ENCODE measurements around the gene CYBA. TPM values are rescaled to one million over a fixed set of nuclear protein-coding genes. Genes with fewer than 3 reads are reported as not detected.
A peak's percentile ranks its signal among the peaks of the same experiment; 100 is the strongest.

The CYBA gene
- total and polyA plus RNA-seq, 9 of the 15 experiments (the other 6 are each of a cell fraction or from before 2014, with no cell fraction given) = 0.34 to 683 (median 93.0) TPM

DNA sequence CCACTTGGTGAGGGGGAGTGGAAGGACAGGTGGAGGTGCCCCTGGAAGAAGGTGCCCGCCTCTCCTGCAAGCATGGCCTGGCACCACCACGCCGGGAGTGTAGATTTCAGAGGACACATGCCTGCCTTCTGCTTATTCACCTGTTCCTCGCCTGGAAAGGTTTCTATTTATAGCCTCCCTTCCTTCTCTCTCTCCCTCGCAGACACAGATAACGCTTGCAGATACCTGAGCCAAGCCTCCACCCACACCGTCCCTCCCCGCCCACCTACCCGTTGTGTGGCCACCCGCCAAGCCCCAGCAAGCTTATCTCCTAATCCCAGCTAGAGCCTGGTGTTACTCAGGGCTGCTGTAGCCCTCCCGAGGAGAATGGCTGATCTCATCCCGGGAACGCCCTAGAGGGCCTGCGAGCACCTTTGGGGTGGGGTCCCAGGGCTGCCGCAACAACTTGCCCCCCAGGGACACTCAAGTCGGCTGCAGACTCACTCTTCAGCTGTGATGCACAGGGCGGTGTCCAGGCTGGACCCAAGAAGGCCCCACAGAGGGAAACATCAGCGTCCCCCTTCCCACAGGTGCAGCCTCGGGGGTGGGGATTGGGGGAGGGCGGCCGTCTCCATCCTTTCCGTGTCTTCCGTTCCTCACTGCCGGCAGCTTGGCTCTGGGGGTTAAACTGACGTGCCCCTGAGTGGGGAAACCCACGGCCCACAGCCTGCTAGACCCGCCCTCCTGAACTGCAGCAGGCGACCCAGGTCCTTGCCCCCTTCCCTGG is 37.3 kb upstream of the CYBA start (continued):
- no peak for TF ChIP-seq ZNF696 (CRISPR knock-in tag; conservative IDR thresholded peaks at IDR 0.05)
- TF ChIP-seq, protein P1, sequence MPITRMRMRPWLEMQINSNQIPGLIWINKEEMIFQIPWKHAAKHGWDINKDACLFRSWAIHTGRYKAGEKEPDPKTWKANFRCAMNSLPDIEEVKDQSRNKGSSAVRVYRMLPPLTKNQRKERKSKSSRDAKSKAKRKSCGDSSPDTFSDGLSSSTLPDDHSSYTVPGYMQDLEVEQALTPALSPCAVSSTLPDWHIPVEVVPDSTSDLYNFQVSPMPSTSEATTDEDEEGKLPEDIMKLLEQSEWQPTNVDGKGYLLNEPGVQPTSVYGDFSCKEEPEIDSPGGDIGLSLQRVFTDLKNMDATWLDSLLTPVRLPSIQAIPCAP (CRISPR knock-in tag; IDR thresholded peaks at IDR 0.05; ENCODE audit: borderline replicate concordance) = no peak
- TF ChIP-seq CCAR2 (IDR thresholded peaks at IDR 0.05; ENCODE audit: low read depth, low read length) = no peak
- no peak for TF ChIP-seq BMI1 (IDR thresholded peaks at IDR 0.05; ENCODE audit: low read length)
- peak; percentile 92 for TF ChIP-seq LEF1 (IDR thresholded peaks at IDR 0.05)
- TF ChIP-seq SAFB (IDR thresholded peaks at IDR 0.05; ENCODE audit: borderline replicate concordance, low read depth, low read length) = no peak; the same call in 1 of the 2 replicates
- TF ChIP-seq POLR2H (tag; IDR thresholded peaks at IDR 0.05; ENCODE audit: low read depth) = no peak
- no peak for TF ChIP-seq SMAD1 (IDR thresholded peaks at IDR 0.05; ENCODE audit: low read depth, low read length, partially characterized antibody)
- no peak for TF ChIP-seq MYBL2 (IDR thresholded peaks at IDR 0.05; ENCODE audit: low read depth)
- no peak for TF ChIP-seq MYBL2 (CRISPR knock-in tag; IDR thresholded peaks at IDR 0.05; ENCODE audit: borderline replicate concordance)
- TF ChIP-seq, protein P2, sequence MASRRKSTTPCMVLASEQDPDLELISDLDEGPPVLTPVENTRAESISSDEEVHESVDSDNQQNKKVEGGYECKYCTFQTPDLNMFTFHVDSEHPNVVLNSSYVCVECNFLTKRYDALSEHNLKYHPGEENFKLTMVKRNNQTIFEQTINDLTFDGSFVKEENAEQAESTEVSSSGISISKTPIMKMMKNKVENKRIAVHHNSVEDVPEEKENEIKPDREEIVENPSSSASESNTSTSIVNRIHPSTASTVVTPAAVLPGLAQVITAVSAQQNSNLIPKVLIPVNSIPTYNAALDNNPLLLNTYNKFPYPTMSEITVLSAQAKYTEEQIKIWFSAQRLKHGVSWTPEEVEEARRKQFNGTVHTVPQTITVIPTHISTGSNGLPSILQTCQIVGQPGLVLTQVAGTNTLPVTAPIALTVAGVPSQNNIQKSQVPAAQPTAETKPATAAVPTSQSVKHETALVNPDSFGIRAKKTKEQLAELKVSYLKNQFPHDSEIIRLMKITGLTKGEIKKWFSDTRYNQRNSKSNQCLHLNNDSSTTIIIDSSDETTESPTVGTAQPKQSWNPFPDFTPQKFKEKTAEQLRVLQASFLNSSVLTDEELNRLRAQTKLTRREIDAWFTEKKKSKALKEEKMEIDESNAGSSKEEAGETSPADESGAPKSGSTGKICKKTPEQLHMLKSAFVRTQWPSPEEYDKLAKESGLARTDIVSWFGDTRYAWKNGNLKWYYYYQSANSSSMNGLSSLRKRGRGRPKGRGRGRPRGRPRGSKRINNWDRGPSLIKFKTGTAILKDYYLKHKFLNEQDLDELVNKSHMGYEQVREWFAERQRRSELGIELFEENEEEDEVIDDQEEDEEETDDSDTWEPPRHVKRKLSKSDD (conservative IDR thresholded peaks at IDR 0.05; ENCODE audit: low read length) = no peak
- TF ChIP-seq ESRRB (CRISPR knock-in tag; IDR thresholded peaks at IDR 0.05; ENCODE audit: borderline replicate concordance) = no peak
- no peak for TF ChIP-seq ZNF445 (CRISPR knock-in tag; IDR thresholded peaks at IDR 0.05; ENCODE audit: low read depth)
- TF ChIP-seq SP1 (CRISPR knock-in tag; IDR thresholded peaks at IDR 0.05) = peak; percentile 56
- TF ChIP-seq LARP7 (IDR thresholded peaks at IDR 0.05) = peak; percentile 33; the same call in 1 of the 2 replicates
- 0 out of 2 replicates have a peak, but pooled peaks have one; percentile 21 for TF ChIP-seq NR2C2 (CRISPR knock-in tag; IDR thresholded peaks at IDR 0.05)
- TF ChIP-seq NR2C2 (tag; IDR thresholded peaks at IDR 0.05) = no peak
- TF ChIP-seq RBM34 (IDR thresholded peaks at IDR 0.05; ENCODE audit: borderline replicate concordance, insufficient read depth, low read length) = no peak
- no peak; a peak in 1 of 4 replicates for TF ChIP-seq NONO (IDR thresholded peaks at IDR 0.05; ENCODE audit: low read depth in 2 of 2, low read length in 1 of 2)
- TF ChIP-seq TSC22D4 (tag; IDR thresholded peaks at IDR 0.05) = no peak
- no peak for TF ChIP-seq PTRF (tag; IDR thresholded peaks at IDR 0.05)
- TF ChIP-seq ZNF232 (CRISPR knock-in tag; IDR thresholded peaks at IDR 0.05) = no peak
- TF ChIP-seq ZNF121 (CRISPR knock-in tag; conservative IDR thresholded peaks at IDR 0.05) = peak; percentile 4
- 0 out of 4 replicates have a peak, but pooled peaks of 1 of the 2 experiments have one; percentile 22 for TF ChIP-seq ETV6 (IDR thresholded peaks at IDR 0.05; ENCODE audit: borderline replicate concordance in 1 of 2, low read depth in 2 of 2, low read length in 1 of 2)
- TF ChIP-seq ETV6 (CRISPR knock-in tag; IDR thresholded peaks at IDR 0.05; ENCODE audit: borderline replicate concordance) = no peak
- no peak for TF ChIP-seq ZNF316 (IDR thresholded peaks at IDR 0.05)
- TF ChIP-seq TAL1 (IDR thresholded peaks at IDR 0.05) = peak; percentile 94
- TF ChIP-seq FOXJ2 (tag; IDR thresholded peaks at IDR 0.05) = no peak
